WERI-Rb-1 (cell line): ENCODE measurements around the gene PDE3A.

Experiments
- DNase-seq: peaks from one replicate; pipeline ENCODE4 v3.0.0-alpha.2; 2020
- H3K27ac ChIP-seq: fragments of 250-450 bp; sonication (Bioruptor Pico); 2 replicates; pipeline ENCODE4 v1.5.1; 2020; ENCODE audit warnings: mild to moderate bottlenecking, moderate library complexity
- H3K27me3 ChIP-seq: fragments of 250-450 bp; sonication (Bioruptor Pico); 2 replicates; pipeline ENCODE4 v1.5.1; 2021; ENCODE audit warnings: mild to moderate bottlenecking, low read depth, moderate library complexity; ENCODE audit not compliant: insufficient read depth, severe bottlenecking
- H3K36me3 ChIP-seq: fragments of 250-450 bp; sonication (Bioruptor Pico); 2 replicates; pipeline ENCODE4 v1.5.1; 2020; ENCODE audit warnings: mild to moderate bottlenecking, moderate library complexity
- H3K4me3 ChIP-seq: 2 replicates; pipeline ENCODE4 v1.5.1; 2011; ENCODE audit warnings: low read depth, mild to moderate bottlenecking, control low read depth, low read length
- H3K9me3 ChIP-seq: fragments of 250-450 bp; sonication (Bioruptor Pico); 2 replicates; pipeline ENCODE4 v1.5.1; 2021; ENCODE audit warnings: mild to moderate bottlenecking, moderate library complexity; ENCODE audit not compliant: severe bottlenecking
- CTCF ChIP-seq: IDR thresholded peaks from 2 replicates; pipeline ENCODE4 v1.5.1; 2011; ENCODE audit warnings: low read depth, mild to moderate bottlenecking, control low read depth, inconsistent platforms, low read length

The PDE3A gene

GRCh38 chr12:20463913-20464524 is 95.7 kb downstream of the PDE3A start:
- H3K4me3 ChIP-seq = no peak overlapping the region
- TF ChIP-seq CTCF = no peak
- no peak overlapping the region for H3K27ac ChIP-seq
- H3K36me3 ChIP-seq = no peaks in the 10 kb centered on the region
- no peaks in the 10 kb centered on the region for H3K9me3 ChIP-seq
- no peaks in the 10 kb centered on the region for H3K27me3 ChIP-seq
- DNase-seq = no peak

- Histone ChIP-seq H3K27me3 (no peaks in the 10 kb centered on the region), H3K9me3 (no peaks in the 10 kb centered on the region), H3K4me3 (no peak overlapping the region), H3K36me3 (no peaks in the 10 kb centered on the region), H3K27ac (no peak overlapping the region)
- no peak for TF ChIP-seq CTCF
- DNase-seq = no peak
These were observed 101.0 kb downstream of the PDE3A start for GRCh38 chr12:20469300-20469699.

GRCh38 chr12:20469756-20470155 is 101.4 kb downstream of the PDE3A start:
- DNase-seq = no peak
- TF ChIP-seq CTCF = no peak

GRCh38 chr12:20472102-20472782 is 103.9 kb downstream of the PDE3A start:
- H3K36me3 ChIP-seq = no peaks in the 10 kb centered on the region
- no peak for TF ChIP-seq CTCF
- no peak for DNase-seq
- H3K27ac ChIP-seq = no peak overlapping the region
- H3K9me3 ChIP-seq = no peaks in the 10 kb centered on the region
- H3K4me3 ChIP-seq = no peak overlapping the region
- H3K27me3 ChIP-seq = no peaks in the 10 kb centered on the region

More at GRCh38 chr12:20469756-20470155, 101.4 kb downstream of the PDE3A start:
- H3K9me3 ChIP-seq = no peaks in the 10 kb centered on the region
- H3K4me3 ChIP-seq = no peak overlapping the region
- H3K36me3 ChIP-seq = no peaks in the 10 kb centered on the region
- no peaks in the 10 kb centered on the region for H3K27me3 ChIP-seq
- H3K27ac ChIP-seq = no peak overlapping the region

GRCh38 chr12:20473133-20473532 is 104.8 kb downstream of the PDE3A start:
- no peaks in the 10 kb centered on the region for H3K9me3 ChIP-seq
- H3K27me3 ChIP-seq = no peaks in the 10 kb centered on the region
- H3K27ac ChIP-seq = no peak overlapping the region
- H3K36me3 ChIP-seq = no peaks in the 10 kb centered on the region
- TF ChIP-seq CTCF = no peak
- H3K4me3 ChIP-seq = no peak overlapping the region
- DNase-seq = no peak
